HG03280 (cell line): ENCODE results near the gene ABCC2.
"Not testable (repeated sequence)": the region's sequence is repeated elsewhere in the genome, so short reads cannot be mapped to it uniquely, and the experiment has no call there.

Source experiments
- ATAC-seq: cut with Tn5 transposase; IDR thresholded peaks from one replicate; pipeline ENCODE4 v1.9.1; 2021; ENCODE audit warnings: mild to moderate bottlenecking, moderate library complexity; ENCODE audit not compliant: unreplicated experiment

The ABCC2 gene

GRCh38 chr10:99888622-99889021 lies 106.2 kb downstream of the ABCC2 start:
- no peak for ATAC-seq

GRCh38 chr10:99894613-99895012 lies 112.2 kb downstream of the ABCC2 start:
- ATAC-seq = no peak

- ATAC-seq = not testable (repeated sequence)
Measured at GRCh38 chr10:99895066-99895465, 112.6 kb downstream of the ABCC2 start.

GRCh38 chr10:99895867-99896266 lies 113.4 kb downstream of the ABCC2 start:
- no peak for ATAC-seq
